ENCODE results near the gene TNIK.

TNIK gene

GRCh38 chr3:171503817-171504216, 43.6 kb upstream of the TNIK start:
- in situ Hi-C loops (cut with MboI; ENCODE audit: low sequenced_read_pairs, unreplicated experiment), result no loop called here

GRCh38 chr3:171498921-171499320, 38.7 kb upstream of the TNIK start:
- no peak for DNase-seq (ENCODE audit: low spot score)
- no peak for TF ChIP-seq CTCF (IDR thresholded peaks at IDR 0.05; ENCODE audit: borderline replicate concordance, control extremely low read depth, extremely low read depth, insufficient read depth, missing control alignments)
- in situ Hi-C loops (cut with MboI; ENCODE audit: low sequenced_read_pairs, unreplicated experiment), result no loop called here

More at GRCh38 chr3:171503817-171504216, 43.6 kb upstream of the TNIK start:
- no peak for DNase-seq (ENCODE audit: low spot score)
- no peak for TF ChIP-seq CTCF (IDR thresholded peaks at IDR 0.05; ENCODE audit: borderline replicate concordance, control extremely low read depth, extremely low read depth, insufficient read depth, missing control alignments)

GRCh38 chr3:171497468-171497867, 37.3 kb upstream of the TNIK start:
- DNase-seq (ENCODE audit: low spot score), result no peak
- no peak for TF ChIP-seq CTCF (IDR thresholded peaks at IDR 0.05; ENCODE audit: borderline replicate concordance, control extremely low read depth, extremely low read depth, insufficient read depth, missing control alignments)
- in situ Hi-C loops (cut with MboI; ENCODE audit: low sequenced_read_pairs, unreplicated experiment), result no loop called here

GRCh38 chr3:171495413-171495812, 35.2 kb upstream of the TNIK start:
- no peak for DNase-seq (ENCODE audit: low spot score)
- TF ChIP-seq CTCF (IDR thresholded peaks at IDR 0.05; ENCODE audit: borderline replicate concordance, control extremely low read depth, extremely low read depth, insufficient read depth, missing control alignments), result no peak
- in situ Hi-C loops (cut with MboI; ENCODE audit: low sequenced_read_pairs, unreplicated experiment), result no loop called here

GRCh38 chr3:171494457-171495109, 34.4 kb upstream of the TNIK start:
- in situ Hi-C loops (cut with MboI; ENCODE audit: low sequenced_read_pairs, unreplicated experiment), result no loop called here
- no peak for TF ChIP-seq CTCF (IDR thresholded peaks at IDR 0.05; ENCODE audit: borderline replicate concordance, control extremely low read depth, extremely low read depth, insufficient read depth, missing control alignments)
- no peak for DNase-seq (ENCODE audit: low spot score)

- no peak for DNase-seq (ENCODE audit: low spot score)
- in situ Hi-C loops (cut with MboI; ENCODE audit: low sequenced_read_pairs, unreplicated experiment), result no loop called here
- TF ChIP-seq CTCF (IDR thresholded peaks at IDR 0.05; ENCODE audit: borderline replicate concordance, control extremely low read depth, extremely low read depth, insufficient read depth, missing control alignments), result no peak
Measured at GRCh38 chr3:171491361-171491760, 31.2 kb upstream of the TNIK start.

Data from GM13976 (cell line).